ENCODE data around the gene SMCR8.

DNA sequence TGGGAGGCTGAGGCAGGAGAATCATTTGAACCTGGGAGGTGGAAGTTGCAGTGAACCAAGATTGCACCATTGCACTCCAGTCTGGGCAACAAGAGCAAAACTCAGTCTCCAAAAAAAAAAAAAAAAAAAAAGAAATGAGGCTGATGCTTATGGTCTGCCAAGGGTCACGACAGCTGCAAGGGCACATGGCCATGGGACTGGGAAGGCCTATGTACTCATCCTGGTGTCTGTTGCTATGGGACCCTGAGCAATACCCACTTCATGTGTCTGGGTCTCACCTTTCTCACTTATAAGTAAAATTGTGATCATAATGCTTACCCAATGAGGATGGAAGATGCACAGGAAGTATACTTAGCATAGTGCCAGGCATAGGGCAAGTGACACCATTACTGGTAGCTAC lies 38.0 kb upstream of the SMCR8 start:
- TF ChIP-seq CTCF (conservative IDR thresholded peaks at IDR 0.05 in 1 of 2, IDR thresholded peaks at IDR 0.05 in 1 of 2; ENCODE audit: low read depth in 1 of 2, low read length in 2 of 2) (no peak), EZH2 (IDR thresholded peaks at IDR 0.05; ENCODE audit: low read length, missing control alignments) (no peak)
